Astrocyte of the spinal cord (primary cell): Measurements from ENCODE around the gene HOXB6.

Experiments
- DNase-seq: peaks from one replicate; pipeline ENCODE4 v3.0.0; 2011; ENCODE audit warnings: low read depth, low spot score
- H3K4me3 ChIP-seq: 2 replicates; pipeline ENCODE4 v1.5.1; 2011; ENCODE audit warnings: low read depth, mild to moderate bottlenecking, low read length, moderate library complexity
- CTCF ChIP-seq: IDR thresholded peaks from 2 replicates; pipeline ENCODE4 v1.5.1; 2012; ENCODE audit warnings: low read depth, mild to moderate bottlenecking, low read length, inconsistent platforms
- in situ Hi-C: cut with HindIII; loops from 2 replicates; pipeline ENCODE4 v1.10.0; 2017; ENCODE audit warnings: low sequenced_read_pairs

Gene HOXB6

GRCh38 chr17:48626245-48627117 lies 21.7 kb upstream of the HOXB6 start, which contains the start of gene HOXB9:
Gene HOXB9, minus strand, starts transcription at chr17:48626358. Its CDS starts 89 bp downstream, at chr17:48626269.
- peak within 1 kb of the TSS; percentile 74 for H3K4me3 ChIP-seq
- DNase-seq, result peak; percentile 96
- no peak for TF ChIP-seq CTCF
- in situ Hi-C loops, result no loop called here

GRCh38 chr17:48625495-48626244 lies 20.9 kb upstream of the HOXB6 start:
- DNase-seq, result no peak
- peak overlapping the region; percentile 74 for H3K4me3 ChIP-seq
- no peak for TF ChIP-seq CTCF
- in situ Hi-C loops, result no loop called here

- peak overlapping the region; percentile 74 for H3K4me3 ChIP-seq
- DNase-seq, result peak; percentile 40
- in situ Hi-C loops, result no loop called here
- TF ChIP-seq CTCF, result no peak
These were observed 20.0 kb upstream of the HOXB6 start for GRCh38 chr17:48624544-48625494.

GRCh38 chr17:48624118-48624517 lies 19.3 kb upstream of the HOXB6 start:
- peak overlapping the region; percentile 74 for H3K4me3 ChIP-seq
- TF ChIP-seq CTCF, result no peak
- in situ Hi-C loops, result no loop called here
- DNase-seq, result no peak

- TF ChIP-seq CTCF, result no peak
- DNase-seq, result peak; percentile 29
- in situ Hi-C loops, result no loop called here
- H3K4me3 ChIP-seq, result peak overlapping the region; percentile 74
These were observed 18.8 kb upstream of the HOXB6 start for GRCh38 chr17:48623583-48623982.

GRCh38 chr17:48622857-48623256 lies 18.1 kb upstream of the HOXB6 start:
- in situ Hi-C loops, result no loop called here

More at GRCh38 chr17:48622857-48623256, 18.1 kb upstream of the HOXB6 start:
- H3K4me3 ChIP-seq, result peak overlapping the region; percentile 74
- no peak for DNase-seq
- no peak for TF ChIP-seq CTCF
